Vagina (tissue), 2 donors: ENCODE measurements around the gene PTPRN.

ENCODE experiments used
- CTCF ChIP-seq, 3 experiments: fragments of 450-650 bp in 2 of 3; fragments of 200-600 bp in 1 of 3; sonication (generic) in 1 of 3; IDR thresholded peaks; one replicate each; pipeline ENCODE4 v1.5.1; 2017 to 2019; ENCODE audit warnings: antibody characterized with exemption in 3 of 3, mild to moderate bottlenecking in 2 of 3, moderate library complexity in 2 of 3
- POLR2A ChIP-seq, 2 donors: fragments of 450-650 bp; IDR thresholded peaks; one replicate each; pipeline ENCODE4 v1.6.1; 2017; ENCODE audit warnings: antibody characterized with exemption in 2 of 2, mild to moderate bottlenecking in 2 of 2, moderate library complexity in 2 of 2
- POLR2AphosphoS5 ChIP-seq, 2 donors: sonication (generic); formaldehyde crosslinking; IDR thresholded peaks; one replicate each; pipeline ENCODE4 v1.9.0; 2017; ENCODE audit warnings: antibody characterized with exemption in 2 of 2, mild to moderate bottlenecking in 2 of 2, low read depth in 1 of 2; ENCODE audit not compliant: insufficient read depth in 1 of 2

DNA sequence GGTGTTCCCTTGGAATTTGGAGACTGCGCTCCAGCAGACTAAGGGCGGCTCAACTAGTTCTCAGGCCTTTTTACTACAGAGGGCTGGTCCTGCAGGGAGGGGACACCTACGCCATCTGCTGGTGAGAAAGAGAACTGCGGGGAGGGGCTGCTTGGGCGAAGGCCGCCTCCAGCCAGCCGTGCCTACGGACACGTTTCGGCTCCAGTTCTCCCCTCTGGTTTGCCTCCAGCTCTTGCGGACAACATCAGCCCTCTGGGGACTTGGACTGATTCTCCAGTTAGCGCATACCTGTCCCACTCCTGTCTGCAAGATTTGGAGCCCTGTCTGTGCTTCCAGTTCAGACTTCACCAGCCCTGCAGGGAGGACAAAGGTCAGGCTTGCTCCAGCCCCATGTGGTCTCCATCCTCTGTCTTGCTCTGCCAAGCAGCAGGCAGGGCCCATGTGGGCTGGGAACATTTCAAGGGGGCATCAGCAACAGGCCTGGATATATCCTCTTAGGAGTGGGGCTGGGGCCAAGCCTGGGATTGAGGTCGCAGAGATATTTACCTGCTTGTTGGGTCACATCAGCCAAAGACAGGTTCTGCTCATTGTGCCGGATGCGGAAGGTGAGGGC, 10.3 kb downstream of the PTPRN start:
- peak; percentile 90 to 97 (median 92) for TF ChIP-seq CTCF (IDR thresholded peaks at IDR 0.05)
- no peak for TF ChIP-seq POLR2A (IDR thresholded peaks at IDR 0.05)
- peak; percentile 34 to 65 for TF ChIP-seq POLR2AphosphoS5 (IDR thresholded peaks at IDR 0.05; ENCODE audit: insufficient read depth in 1 of 2, low read depth in 1 of 2)
